Duodenal mucosa (tissue), 2 donors: ENCODE data around the gene PSMA2.

Source experiments
- H3K27ac ChIP-seq: one replicate; pipeline ENCODE4 v1.7.0; 2013; ENCODE audit warnings: low read depth, low read length
- H3K27me3 ChIP-seq, 2 donors: one replicate each; pipeline ENCODE4 v1.7.0; 2013; ENCODE audit warnings: low read length in 2 of 2, control low read depth in 1 of 2; ENCODE audit not compliant: insufficient read depth in 2 of 2, control insufficient read depth in 1 of 2
- H3K36me3 ChIP-seq, 2 donors: one replicate each; pipeline ENCODE4 v1.7.0; 2013; ENCODE audit warnings: low read length in 2 of 2, control low read depth in 1 of 2; ENCODE audit not compliant: insufficient read depth in 2 of 2, control insufficient read depth in 1 of 2
- H3K4me1 ChIP-seq, 2 donors: one replicate each; pipeline ENCODE4 v1.7.0; 2013; ENCODE audit warnings: low read length in 2 of 2, control low read depth in 1 of 2; ENCODE audit not compliant: insufficient read depth in 2 of 2, control insufficient read depth in 1 of 2
- H3K4me3 ChIP-seq, 2 donors: one replicate each; pipeline ENCODE4 v1.7.0; 2013; ENCODE audit warnings: low read length in 2 of 2, low read depth in 1 of 2
- H3K9ac ChIP-seq, 2 donors: one replicate each; pipeline ENCODE4 v1.7.0; 2013; ENCODE audit warnings: low read length in 2 of 2, low read depth in 1 of 2
- H3K9me3 ChIP-seq, 2 donors: one replicate each; pipeline ENCODE4 v1.7.0; 2013; ENCODE audit warnings: low read length in 2 of 2, control low read depth in 1 of 2; ENCODE audit not compliant: control insufficient read depth in 1 of 2

PSMA2 gene

DNA sequence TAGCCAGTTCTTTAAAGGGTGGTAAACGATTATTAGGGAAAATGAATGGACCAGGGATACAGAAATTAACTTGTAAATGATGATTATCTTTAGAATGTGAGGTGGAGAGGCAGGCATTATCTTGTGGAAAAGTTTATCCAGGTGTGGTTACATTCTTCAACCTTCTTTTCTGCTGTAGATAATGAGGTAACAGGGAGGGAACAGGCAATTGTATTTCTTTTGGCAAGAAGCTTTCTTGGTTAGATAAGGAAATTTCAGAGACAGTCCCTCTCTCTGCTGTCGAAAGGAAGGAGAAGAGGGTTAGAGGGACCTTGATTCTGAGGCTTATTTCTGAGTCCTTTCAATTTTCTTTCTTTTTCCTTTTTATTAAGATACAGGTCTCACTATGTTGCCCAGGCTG lies 32.3 kb upstream of the PSMA2 start:
- no peaks in the 10 kb centered on the region for H3K27me3 ChIP-seq
- no peaks in the 10 kb centered on the region for H3K4me1 ChIP-seq
- H3K36me3 ChIP-seq, result no peaks in the 10 kb centered on the region
- H3K9me3 ChIP-seq, result no peaks in the 10 kb centered on the region
- no peak overlapping the region for H3K4me3 ChIP-seq
- H3K27ac ChIP-seq, result no peak overlapping the region
- no peak overlapping the region for H3K9ac ChIP-seq

DNA sequence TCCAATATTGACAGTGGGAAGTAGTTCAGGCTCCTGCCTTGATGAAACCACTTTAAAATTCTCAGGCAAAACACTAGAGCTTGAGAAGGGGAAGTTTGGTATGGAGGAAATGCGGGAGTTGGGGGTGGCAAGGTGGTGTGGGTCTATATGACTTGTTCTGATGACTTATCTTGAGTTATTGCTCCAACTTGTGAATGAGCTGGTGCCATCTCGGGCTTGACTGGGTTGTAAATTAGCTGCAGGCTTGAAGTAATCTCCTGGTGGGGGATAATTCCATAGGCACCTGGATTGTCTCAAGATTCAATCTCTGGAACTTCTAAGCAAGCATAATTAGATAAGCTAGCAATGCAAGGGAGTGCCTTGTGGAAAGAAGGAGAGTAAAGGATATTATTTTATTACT lies 29.2 kb upstream of the PSMA2 start:
- no peaks in the 10 kb centered on the region for H3K27me3 ChIP-seq
- H3K9me3 ChIP-seq, result no peaks in the 10 kb centered on the region
- no peak overlapping the region for H3K27ac ChIP-seq
- no peaks in the 10 kb centered on the region for H3K4me1 ChIP-seq
- H3K9ac ChIP-seq, result no peak overlapping the region
- H3K36me3 ChIP-seq, result no peaks in the 10 kb centered on the region
- H3K4me3 ChIP-seq, result no peak overlapping the region

DNA sequence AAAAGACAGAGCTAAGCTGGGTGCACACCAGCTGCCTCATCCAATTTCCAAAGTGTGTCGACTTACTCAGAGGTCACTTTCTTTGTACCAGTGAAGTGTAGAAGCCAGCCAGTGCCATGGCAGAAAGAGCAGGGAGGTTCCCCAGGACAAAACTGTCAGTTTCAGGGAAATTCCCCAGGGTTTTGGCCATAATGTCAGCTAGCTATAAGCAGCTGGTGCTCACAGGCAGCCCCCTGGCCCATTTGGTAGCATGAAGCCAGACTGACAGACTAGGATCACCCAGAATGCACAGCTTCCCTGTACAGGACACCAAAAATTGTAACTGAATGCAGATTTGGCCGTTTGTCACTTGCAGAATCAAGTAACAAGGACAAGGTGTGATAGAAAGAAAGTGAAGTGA lies 28.8 kb upstream of the PSMA2 start:
- no peaks in the 10 kb centered on the region for H3K27me3 ChIP-seq
- no peak overlapping the region for H3K9ac ChIP-seq

DNA sequence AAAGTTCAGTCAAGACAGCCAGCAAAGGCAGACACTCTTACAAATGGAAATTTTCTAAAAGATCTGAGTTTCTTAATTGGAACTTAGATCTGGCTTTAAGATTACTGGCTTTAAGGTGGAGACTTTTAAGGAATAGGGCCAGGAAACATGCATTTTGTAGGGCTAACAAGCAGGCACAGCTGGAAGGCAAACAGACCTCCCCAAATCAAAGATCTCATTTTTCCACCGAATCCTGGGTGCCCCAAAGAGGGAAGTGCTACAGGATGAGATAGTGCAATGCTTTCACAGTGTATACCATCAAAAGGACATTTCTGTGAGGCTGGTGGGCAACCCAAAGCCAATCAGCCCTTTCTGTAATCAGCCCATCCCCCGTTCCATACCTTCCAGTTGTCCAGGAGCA lies 27.6 kb upstream of the PSMA2 start:
- Histone ChIP-seq H3K4me3 (no peak overlapping the region), H3K27ac (no peak overlapping the region), H3K36me3 (no peaks in the 10 kb centered on the region), H3K9ac (no peak overlapping the region), H3K4me1 (no peaks in the 10 kb centered on the region), H3K27me3 (no peaks in the 10 kb centered on the region), H3K9me3 (no peaks in the 10 kb centered on the region)

More for the DNA sequence above, 28.8 kb upstream of the PSMA2 start:
- H3K4me1 ChIP-seq, result no peaks in the 10 kb centered on the region
- H3K27ac ChIP-seq, result no peak overlapping the region
- H3K4me3 ChIP-seq, result no peak overlapping the region
- no peaks in the 10 kb centered on the region for H3K9me3 ChIP-seq
- no peaks in the 10 kb centered on the region for H3K36me3 ChIP-seq

DNA sequence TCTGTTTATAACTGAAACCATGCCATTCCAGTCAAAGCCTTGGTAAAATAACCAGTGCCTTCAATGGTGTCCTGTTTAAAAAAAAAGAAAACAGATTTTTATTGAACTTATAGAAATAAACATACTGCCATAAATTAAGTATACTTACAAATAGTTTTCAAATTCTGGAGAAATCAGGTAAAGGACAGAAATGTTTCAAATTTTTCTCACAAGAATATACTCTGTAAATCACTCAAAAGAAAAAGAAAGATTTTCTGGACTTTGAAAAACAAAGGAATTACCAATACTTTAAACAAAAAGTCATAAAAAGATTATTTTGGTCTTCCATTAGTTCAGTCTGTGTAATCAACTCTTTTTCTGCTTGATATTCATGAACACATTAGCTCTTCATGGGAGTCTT lies 24.1 kb upstream of the PSMA2 start:
- Histone ChIP-seq H3K27ac (no peak overlapping the region), H3K9me3 (no peaks in the 10 kb centered on the region), H3K36me3 (no peaks in the 10 kb centered on the region), H3K27me3 (no peaks in the 10 kb centered on the region), H3K4me3 (no peak overlapping the region), H3K9ac (no peak overlapping the region), H3K4me1 (no peaks in the 10 kb centered on the region)

DNA sequence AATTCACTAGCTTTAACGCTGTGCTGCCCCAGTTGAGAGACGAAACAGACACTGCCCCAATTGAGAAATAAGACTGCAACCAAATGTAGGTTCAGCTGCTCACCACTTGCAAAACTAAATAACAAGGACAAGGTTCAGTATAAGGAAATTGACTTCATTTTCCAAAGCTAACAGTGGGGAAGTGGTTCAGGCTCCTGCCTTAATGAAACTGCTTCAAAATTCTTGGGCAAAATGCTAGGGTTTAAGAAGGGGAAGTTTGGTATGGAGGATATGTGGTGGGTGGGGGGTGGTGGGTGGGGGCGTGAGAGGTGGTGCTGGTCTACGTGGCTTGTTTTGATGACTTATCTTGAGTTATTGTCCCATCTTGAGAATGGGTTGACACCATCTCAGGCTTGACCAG lies 22.0 kb upstream of the PSMA2 start:
- no peaks in the 10 kb centered on the region for H3K9me3 ChIP-seq
- no peak overlapping the region for H3K9ac ChIP-seq
- H3K27me3 ChIP-seq, result no peaks in the 10 kb centered on the region
- no peaks in the 10 kb centered on the region for H3K4me1 ChIP-seq
- no peak overlapping the region for H3K27ac ChIP-seq
- H3K36me3 ChIP-seq, result no peaks in the 10 kb centered on the region
- no peak overlapping the region for H3K4me3 ChIP-seq

DNA sequence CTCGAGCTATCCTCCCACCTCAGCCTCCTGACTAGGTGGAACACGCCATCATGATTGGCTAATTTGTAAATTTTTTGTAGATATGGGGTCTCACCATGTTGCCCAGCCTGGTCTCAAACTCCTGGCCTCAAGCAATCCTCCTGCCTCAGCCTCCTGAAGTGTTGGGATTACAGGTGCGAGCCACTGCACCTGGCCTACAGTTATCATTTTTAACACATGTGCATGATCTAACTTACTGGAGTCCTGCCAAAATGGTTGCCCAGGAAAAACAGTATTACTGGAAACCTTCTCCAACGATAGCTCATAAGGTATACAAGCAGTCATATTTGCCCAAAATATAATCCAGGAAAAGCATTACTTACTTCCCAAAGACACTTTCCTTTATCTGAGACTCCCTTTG lies 20.4 kb upstream of the PSMA2 start:
- Histone ChIP-seq H3K36me3 (no peaks in the 10 kb centered on the region), H3K9me3 (no peaks in the 10 kb centered on the region), H3K27ac (no peak overlapping the region), H3K27me3 (no peaks in the 10 kb centered on the region), H3K4me3 (no peak overlapping the region), H3K9ac (no peak overlapping the region), H3K4me1 (no peaks in the 10 kb centered on the region)

DNA sequence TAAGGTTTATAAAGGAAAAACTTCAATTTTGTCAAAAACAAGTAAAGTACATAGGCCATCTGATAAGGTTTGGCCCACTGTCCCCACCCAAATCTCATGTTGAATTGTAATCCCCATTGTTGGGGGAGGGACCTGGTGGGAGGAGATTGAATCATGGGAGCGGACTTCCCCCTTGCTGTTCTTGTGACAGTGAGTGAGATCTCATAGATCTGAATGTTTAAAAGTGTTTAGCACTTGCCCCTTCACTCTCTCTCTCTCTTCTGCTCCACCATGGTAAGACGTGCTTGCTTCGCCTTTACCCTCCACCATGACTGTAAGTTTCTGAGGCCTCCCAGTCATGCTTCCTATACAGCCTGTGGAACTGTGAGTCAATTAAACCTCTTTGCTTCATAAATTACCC lies 18.4 kb upstream of the PSMA2 start:
- no peaks in the 10 kb centered on the region for H3K9me3 ChIP-seq
- no peak overlapping the region for H3K4me3 ChIP-seq
- no peak overlapping the region for H3K9ac ChIP-seq
- no peaks in the 10 kb centered on the region for H3K4me1 ChIP-seq
- H3K27me3 ChIP-seq, result no peaks in the 10 kb centered on the region
- H3K36me3 ChIP-seq, result no peaks in the 10 kb centered on the region
- H3K27ac ChIP-seq, result no peak overlapping the region

DNA sequence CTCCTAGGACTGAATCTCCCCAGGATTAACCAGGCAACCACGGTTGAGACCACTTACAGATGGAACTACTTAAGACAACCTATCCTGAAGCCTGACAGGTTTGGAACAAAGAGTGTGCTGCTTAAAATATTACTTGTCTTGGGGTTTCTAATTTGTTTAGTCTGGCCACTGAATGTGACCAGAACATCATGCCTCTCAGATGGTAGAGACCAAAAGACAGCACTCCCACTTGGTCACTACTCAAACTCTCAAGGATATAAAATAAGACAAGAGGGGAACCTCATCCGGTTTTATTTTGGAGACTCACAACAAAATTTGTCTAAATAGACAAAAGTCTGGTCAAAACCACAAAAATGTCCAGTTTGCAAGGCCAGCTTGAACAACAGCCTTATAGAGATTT lies 15.5 kb upstream of the PSMA2 start:
- H3K9me3 ChIP-seq, result no peaks in the 10 kb centered on the region
- no peak overlapping the region for H3K9ac ChIP-seq
- no peaks in the 10 kb centered on the region for H3K4me1 ChIP-seq
- no peaks in the 10 kb centered on the region for H3K27me3 ChIP-seq
- no peaks in the 10 kb centered on the region for H3K36me3 ChIP-seq
- no peak overlapping the region for H3K27ac ChIP-seq
- no peak overlapping the region for H3K4me3 ChIP-seq

DNA sequence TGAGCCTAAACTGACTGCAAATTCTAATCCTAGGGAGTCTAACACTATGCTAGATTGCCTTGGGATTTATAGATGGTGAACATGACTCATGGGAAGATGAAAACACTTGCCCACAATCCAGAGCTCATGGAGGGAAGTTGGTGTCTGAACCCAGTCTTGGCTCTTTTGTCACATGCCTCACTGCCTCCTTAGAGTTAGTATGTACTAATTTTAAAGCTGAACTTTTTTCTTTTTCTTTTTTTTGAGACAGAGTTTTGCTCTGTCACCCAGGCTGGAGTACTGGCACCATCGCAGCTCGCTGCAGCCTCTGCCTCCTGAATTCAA lies 14.6 kb upstream of the PSMA2 start:
- H3K4me3 ChIP-seq, result no peak overlapping the region

DNA sequence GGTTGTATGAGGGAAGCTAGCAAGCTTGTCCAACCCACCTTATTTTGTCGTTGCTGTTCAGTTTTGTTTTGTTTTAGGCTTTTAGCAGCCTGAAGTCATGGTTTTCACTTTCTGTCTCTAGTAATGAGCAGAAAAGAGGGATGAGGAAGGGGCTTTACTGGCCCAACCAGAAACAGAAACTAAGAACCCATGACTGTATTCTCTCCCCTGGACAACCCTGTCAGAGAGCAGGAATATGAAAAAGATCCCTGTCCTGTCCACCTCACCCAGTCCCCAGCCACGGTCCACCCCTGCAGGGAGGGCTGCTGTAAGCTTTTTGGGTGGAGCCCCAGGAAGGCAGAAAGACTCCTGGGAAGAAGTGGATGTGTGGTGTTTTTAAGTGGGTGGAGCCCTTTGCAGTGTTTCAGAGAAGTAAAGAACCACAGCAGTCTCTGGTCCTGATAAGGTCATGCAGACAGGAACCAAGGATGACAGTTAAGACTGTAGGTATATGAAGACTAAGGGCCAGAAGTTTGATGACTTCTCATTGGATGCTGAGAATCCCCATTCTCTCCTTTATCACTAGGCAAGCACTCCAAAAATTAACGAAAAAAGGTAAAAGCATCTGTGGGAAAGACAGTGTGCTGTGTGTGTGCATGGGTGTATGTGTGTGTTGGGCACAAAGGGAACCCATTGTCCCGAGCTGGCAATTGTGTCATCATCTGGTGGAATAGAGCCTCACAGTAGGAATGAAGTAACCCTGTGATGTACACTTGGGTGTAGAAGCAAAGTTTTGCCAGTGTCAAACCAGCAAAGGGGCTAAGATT lies 14.1 kb upstream of the PSMA2 start:
- no peaks in the 10 kb centered on the region for H3K27me3 ChIP-seq
- H3K4me3 ChIP-seq, result no peak overlapping the region
- no peaks in the 10 kb centered on the region for H3K9me3 ChIP-seq
- no peak overlapping the region for H3K9ac ChIP-seq
- H3K4me1 ChIP-seq, result no peaks in the 10 kb centered on the region
- no peaks in the 10 kb centered on the region for H3K36me3 ChIP-seq
- no peak overlapping the region for H3K27ac ChIP-seq

More for the DNA sequence above, 14.6 kb upstream of the PSMA2 start:
- Histone ChIP-seq H3K9ac (no peak overlapping the region), H3K36me3 (no peaks in the 10 kb centered on the region), H3K4me1 (no peaks in the 10 kb centered on the region), H3K27ac (no peak overlapping the region), H3K9me3 (no peaks in the 10 kb centered on the region), H3K27me3 (no peaks in the 10 kb centered on the region)
